ENCODE measurements around the gene NECTIN2. TPM values are rescaled to one million over a fixed set of nuclear protein-coding genes. Genes with fewer than 3 reads are reported as not detected.
"Not testable (repeated sequence)": the region's sequence is repeated elsewhere in the genome, so short reads cannot be mapped to it uniquely, and the experiment has no call there.

The NECTIN2 gene
- total RNA-seq, 1 experiment from 2014 or later, result 91.5 TPM

- in situ Hi-C loops (cut with HindIII; ENCODE audit: low pct_unique_long_range_greater_than_20kb, low sequenced_read_pairs), result not testable (repeated sequence)
- DNase-seq (ENCODE audit: low read depth), result peak; percentile 95
Observed at GRCh38 chr19:44914433-44915206, 68.5 kb downstream of the NECTIN2 start, which contains the start of gene APOC1. Gene APOC1 (plus strand): TSS chr19:44914608. CDS start chr19:44914892, 284 bp downstream.

DNA sequence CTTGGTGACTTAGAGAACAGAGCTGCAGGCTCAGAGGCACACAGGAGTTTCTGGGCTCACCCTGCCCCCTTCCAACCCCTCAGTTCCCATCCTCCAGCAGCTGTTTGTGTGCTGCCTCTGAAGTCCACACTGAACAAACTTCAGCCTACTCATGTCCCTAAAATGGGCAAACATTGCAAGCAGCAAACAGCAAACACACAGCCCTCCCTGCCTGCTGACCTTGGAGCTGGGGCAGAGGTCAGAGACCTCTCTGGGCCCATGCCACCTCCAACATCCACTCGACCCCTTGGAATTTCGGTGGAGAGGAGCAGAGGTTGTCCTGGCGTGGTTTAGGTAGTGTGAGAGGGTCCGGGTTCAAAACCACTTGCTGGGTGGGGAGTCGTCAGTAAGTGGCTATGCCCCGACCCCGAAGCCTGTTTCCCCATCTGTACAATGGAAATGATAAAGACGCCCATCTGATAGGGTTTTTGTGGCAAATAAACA lies 78.2 kb downstream of the NECTIN2 start:
- in situ Hi-C loops (cut with HindIII; ENCODE audit: low pct_unique_long_range_greater_than_20kb, low sequenced_read_pairs), result no loop called here

DNA sequence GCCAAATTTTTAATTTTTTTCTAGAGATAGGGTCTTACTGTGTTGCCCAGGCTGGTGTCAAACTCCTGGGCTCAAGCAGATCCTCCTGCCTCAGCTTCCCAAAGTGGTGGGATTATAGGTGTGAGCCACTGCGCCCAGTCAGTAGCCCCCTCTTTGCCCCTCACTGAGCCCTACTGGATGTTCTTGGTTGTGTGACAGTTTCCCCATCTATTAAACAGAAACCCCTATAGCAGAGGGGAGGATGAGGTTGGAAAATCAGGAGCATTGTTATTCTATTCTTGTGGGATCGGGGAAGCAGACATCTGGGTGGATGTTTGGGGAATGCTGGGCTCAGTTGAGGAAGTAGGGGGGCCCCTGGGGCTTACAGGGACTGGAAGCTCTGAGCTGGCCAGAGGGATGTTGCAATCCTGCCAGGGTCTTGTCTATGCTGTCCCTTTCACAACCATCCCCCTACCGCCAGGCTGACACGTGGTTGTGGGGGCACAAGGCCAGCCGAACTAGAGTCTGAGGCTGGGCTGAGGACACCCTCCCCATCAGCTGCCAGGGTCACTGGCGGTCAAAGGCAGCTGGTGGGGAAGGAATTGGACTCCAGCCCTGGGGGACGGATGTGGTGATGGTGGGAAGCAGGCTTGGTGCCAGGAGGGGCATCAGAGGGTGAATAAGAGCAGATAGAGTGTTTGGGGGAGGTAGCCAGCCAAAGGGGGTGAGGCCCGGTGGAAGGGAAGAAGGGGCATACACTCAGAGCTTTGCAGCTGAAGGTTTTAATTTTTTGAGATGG lies 79.2 kb downstream of the NECTIN2 start:
- DNase-seq (ENCODE audit: low read depth), result no peak
- in situ Hi-C loops (cut with HindIII; ENCODE audit: low pct_unique_long_range_greater_than_20kb, low sequenced_read_pairs), result no loop called here

More for the DNA sequence above, 78.2 kb downstream of the NECTIN2 start:
- no peak for DNase-seq (ENCODE audit: low read depth)

DNA sequence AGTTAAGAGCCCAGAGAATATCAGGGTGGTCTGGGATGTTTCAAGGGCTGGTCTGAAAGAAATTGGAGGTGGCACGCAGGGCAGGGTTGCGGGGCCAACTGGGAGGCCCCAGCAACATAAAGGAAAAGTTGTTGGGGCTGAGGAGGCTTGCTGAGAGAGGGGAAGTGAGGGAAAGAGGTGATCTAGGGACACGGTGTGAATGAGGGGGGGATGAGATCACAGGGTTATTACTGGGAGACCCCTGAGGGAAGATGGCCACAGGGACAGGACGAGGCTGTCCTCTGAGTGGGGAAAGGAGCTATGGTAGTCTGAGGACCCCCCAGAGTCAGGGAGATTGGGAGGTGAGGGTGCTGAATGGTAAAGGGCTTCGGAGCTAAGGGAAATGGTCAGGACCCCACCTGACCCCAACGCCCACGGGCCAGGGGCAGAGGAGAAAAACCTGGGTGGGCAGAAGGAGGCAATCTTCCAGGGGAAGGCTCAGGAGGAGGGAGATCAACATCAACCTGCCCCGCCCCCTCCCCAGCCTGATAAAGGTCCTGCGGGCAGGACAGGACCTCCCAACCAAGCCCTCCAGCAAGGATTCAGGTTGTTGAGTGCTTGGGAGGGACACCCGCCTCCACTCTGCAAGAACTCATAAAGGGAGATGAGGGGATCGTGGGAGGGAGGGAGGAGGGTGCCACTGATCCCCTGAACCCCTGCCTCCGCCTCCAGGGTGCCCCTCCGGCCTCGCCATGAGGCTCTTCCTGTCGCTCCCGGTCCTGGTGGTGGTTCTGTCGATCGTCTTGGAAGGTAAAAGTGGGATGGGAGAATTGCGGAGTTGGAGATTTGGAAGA lies 80.4 kb downstream of the NECTIN2 start:
- DNase-seq (ENCODE audit: low read depth), result not testable (repeated sequence)

GRCh38 chr19:44927746-44928145 lies 81.6 kb downstream of the NECTIN2 start:
- in situ Hi-C loops (cut with HindIII; ENCODE audit: low pct_unique_long_range_greater_than_20kb, low sequenced_read_pairs), result no loop called here
- no peak for DNase-seq (ENCODE audit: low read depth)

More for the DNA sequence above, 80.4 kb downstream of the NECTIN2 start:
- in situ Hi-C loops (cut with HindIII; ENCODE audit: low pct_unique_long_range_greater_than_20kb, low sequenced_read_pairs), result not testable (repeated sequence)

DNA sequence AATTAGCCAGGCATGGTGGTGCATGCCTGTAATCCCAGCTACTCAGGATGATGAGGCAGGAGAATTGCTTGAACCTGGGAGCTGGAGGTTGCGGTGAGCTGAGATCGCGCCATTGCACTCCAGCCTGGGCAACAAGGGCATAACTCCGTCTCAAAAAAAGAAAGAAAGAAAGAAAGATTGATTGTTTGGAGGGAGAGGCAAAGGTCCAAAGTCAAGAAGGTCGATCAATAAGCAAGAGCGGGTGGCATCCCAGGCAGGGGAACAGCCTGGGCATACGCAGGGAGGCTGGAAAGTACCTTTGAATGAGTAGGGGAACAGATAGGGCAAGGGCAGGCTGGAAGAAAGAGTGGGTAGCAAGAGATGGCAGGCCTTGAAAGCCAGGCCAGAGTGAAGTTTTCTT lies 84.0 kb downstream of the NECTIN2 start:
- in situ Hi-C loops (cut with HindIII; ENCODE audit: low pct_unique_long_range_greater_than_20kb, low sequenced_read_pairs), result no loop called here
- no peak for DNase-seq (ENCODE audit: low read depth)

- DNase-seq (ENCODE audit: low read depth), result no peak
- in situ Hi-C loops (cut with HindIII; ENCODE audit: low pct_unique_long_range_greater_than_20kb, low sequenced_read_pairs), result no loop called here
Observed at GRCh38 chr19:44931541-44931940, 85.4 kb downstream of the NECTIN2 start.

Other genes with a start within 250 kb of the NECTIN2 start
- gene IGSF23, start 232.7 kb upstream of the NECTIN2 start, total RNA-seq (2014; rRNA removed; shearing (Covaris generic); ENCODE audit: low replicate concordance), result not detected in 2 replicates
- 80.5 and 93.9 TPM in 2 replicates for gene PVR, start 202.4 kb upstream of the NECTIN2 start, total RNA-seq (2014; rRNA removed; shearing (Covaris generic); ENCODE audit: low replicate concordance)
- not detected in 2 replicates for gene CEACAM19, start 174.8 kb upstream of the NECTIN2 start, total RNA-seq (2014; rRNA removed; shearing (Covaris generic); ENCODE audit: low replicate concordance)
- not detected in 2 replicates for gene CEACAM16, start 147.1 kb upstream of the NECTIN2 start, total RNA-seq (2014; rRNA removed; shearing (Covaris generic); ENCODE audit: low replicate concordance)
- gene BCL3, start 97.6 kb upstream of the NECTIN2 start, total RNA-seq (2014; rRNA removed; shearing (Covaris generic); ENCODE audit: low replicate concordance), result 0.95 and 4.2 TPM in 2 replicates
- gene CBLC, start 68.4 kb upstream of the NECTIN2 start, total RNA-seq (2014; rRNA removed; shearing (Covaris generic); ENCODE audit: low replicate concordance), result not detected in 2 replicates
- 67.7 and 79.1 TPM in 2 replicates for gene BCAM, start 37.2 kb upstream of the NECTIN2 start, total RNA-seq (2014; rRNA removed; shearing (Covaris generic); ENCODE audit: low replicate concordance)
- 228 and 263 TPM in 2 replicates for gene TOMM40, start 45.0 kb downstream of the NECTIN2 start, total RNA-seq (2014; rRNA removed; shearing (Covaris generic); ENCODE audit: low replicate concordance)
- gene APOE, start 59.5 kb downstream of the NECTIN2 start, total RNA-seq (2014; rRNA removed; shearing (Covaris generic); ENCODE audit: low replicate concordance), result 1.8 and 6.7 TPM in 2 replicates
- gene APOC1, start 68.3 kb downstream of the NECTIN2 start, total RNA-seq (2014; rRNA removed; shearing (Covaris generic); ENCODE audit: low replicate concordance), result 6.1 and 24.1 TPM in 2 replicates
- not detected in 2 replicates for gene APOC4, start 95.9 kb downstream of the NECTIN2 start, total RNA-seq (2014; rRNA removed; shearing (Covaris generic); ENCODE audit: low replicate concordance)
- gene APOC2, start 99.8 kb downstream of the NECTIN2 start, total RNA-seq (2014; rRNA removed; shearing (Covaris generic); ENCODE audit: low replicate concordance), result not detected in 2 replicates
- 10.9 and 24.3 TPM in 2 replicates for gene CLPTM1, start 109.1 kb downstream of the NECTIN2 start, total RNA-seq (2014; rRNA removed; shearing (Covaris generic); ENCODE audit: low replicate concordance)
- 24.8 and 41.4 TPM in 2 replicates for gene RELB, start 155.2 kb downstream of the NECTIN2 start, total RNA-seq (2014; rRNA removed; shearing (Covaris generic); ENCODE audit: low replicate concordance)
- 10.1 and 13.8 TPM in 2 replicates for gene CLASRP, start 192.7 kb downstream of the NECTIN2 start, total RNA-seq (2014; rRNA removed; shearing (Covaris generic); ENCODE audit: low replicate concordance)
- not detected in 2 replicates for gene ZNF296, start 230.2 kb downstream of the NECTIN2 start, total RNA-seq (2014; rRNA removed; shearing (Covaris generic); ENCODE audit: low replicate concordance)
- 79.7 and 108 TPM in 2 replicates for gene GEMIN7, start 233.0 kb downstream of the NECTIN2 start, total RNA-seq (2014; rRNA removed; shearing (Covaris generic); ENCODE audit: low replicate concordance)
- gene PPP1R37, start 246.9 kb downstream of the NECTIN2 start, total RNA-seq (2014; rRNA removed; shearing (Covaris generic); ENCODE audit: low replicate concordance), result 95.2 and 106 TPM in 2 replicates